Activated T-cell treated with anti-CD3 and anti-CD28 coated beads, Interleukin-2, amount 50 U/mL, for 48 hours (primary cell): ENCODE measurements around the gene TRPM2.
"Not testable (repeated sequence)": the region's sequence is repeated elsewhere in the genome, so short reads cannot be mapped to it uniquely, and the experiment has no call there.

ENCODE experiments used
- DNase-seq, 2 experiments: peaks; one replicate each; pipeline ENCODE4 v3.0.0-alpha.2; 2020

Gene TRPM2

DNA sequence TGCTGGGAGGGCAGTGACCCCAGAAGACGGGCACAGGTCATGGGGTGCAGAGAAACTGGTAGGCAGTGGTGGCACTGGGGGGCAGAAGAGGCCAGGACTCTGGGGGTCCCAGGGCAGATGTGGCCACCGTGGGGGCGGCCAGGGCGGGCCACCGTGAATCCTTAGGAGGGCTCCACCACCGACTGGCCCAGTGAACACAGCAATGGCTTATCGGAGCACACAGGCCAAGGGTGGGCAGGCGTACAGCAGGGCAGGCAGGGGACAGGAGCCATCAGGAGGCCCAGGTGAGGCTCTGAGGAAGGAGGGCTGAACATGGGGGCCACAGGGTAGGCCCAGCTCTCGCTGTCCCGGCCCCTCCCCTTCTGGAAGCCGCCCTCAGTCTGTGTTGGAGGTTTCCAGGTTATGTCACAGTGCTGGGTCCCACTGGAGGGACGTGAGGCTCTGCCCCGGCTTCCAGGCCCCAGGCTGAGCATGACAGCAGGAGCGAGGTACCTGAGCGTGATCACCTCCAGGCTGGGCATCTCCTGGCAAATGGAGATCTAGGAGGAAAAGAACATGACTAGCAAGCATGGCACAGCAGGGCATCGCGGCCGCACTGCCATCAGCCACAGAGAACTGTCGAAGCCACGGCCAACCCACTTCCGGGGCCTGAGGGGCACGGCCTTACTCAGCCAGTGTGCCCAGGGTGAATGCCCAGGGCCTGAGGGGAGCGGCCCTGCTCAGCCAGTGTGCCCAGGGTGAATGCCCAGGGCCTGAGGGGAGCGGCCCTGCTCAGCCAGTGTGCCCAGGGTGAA lies 18.0 kb upstream of the TRPM2 start:
- no peak for DNase-seq

DNA sequence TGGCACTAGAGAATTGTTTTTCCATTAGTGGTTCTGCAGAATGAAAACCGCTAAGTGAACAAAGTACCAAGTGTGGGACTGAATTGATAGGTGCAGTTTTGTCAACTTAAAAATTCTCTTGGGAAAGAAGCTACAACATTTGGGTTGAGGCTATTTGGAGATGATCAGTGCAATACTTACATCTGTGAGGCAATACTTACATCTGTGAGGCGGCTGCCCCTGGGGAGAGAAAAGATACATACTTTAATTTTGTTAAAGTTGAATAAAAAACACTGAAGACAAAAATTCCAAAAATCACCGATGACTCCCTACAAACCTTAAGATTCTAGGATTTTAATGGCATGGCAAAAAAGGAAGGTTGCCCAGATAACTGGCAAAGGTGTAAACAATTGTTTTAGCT lies 16.0 kb upstream of the TRPM2 start:
- no peak for DNase-seq

- peak in 1 of 2 experiments; percentile 62 for DNase-seq
These were observed 15.2 kb upstream of the TRPM2 start for GRCh38 chr21:44337941-44338895.

DNA sequence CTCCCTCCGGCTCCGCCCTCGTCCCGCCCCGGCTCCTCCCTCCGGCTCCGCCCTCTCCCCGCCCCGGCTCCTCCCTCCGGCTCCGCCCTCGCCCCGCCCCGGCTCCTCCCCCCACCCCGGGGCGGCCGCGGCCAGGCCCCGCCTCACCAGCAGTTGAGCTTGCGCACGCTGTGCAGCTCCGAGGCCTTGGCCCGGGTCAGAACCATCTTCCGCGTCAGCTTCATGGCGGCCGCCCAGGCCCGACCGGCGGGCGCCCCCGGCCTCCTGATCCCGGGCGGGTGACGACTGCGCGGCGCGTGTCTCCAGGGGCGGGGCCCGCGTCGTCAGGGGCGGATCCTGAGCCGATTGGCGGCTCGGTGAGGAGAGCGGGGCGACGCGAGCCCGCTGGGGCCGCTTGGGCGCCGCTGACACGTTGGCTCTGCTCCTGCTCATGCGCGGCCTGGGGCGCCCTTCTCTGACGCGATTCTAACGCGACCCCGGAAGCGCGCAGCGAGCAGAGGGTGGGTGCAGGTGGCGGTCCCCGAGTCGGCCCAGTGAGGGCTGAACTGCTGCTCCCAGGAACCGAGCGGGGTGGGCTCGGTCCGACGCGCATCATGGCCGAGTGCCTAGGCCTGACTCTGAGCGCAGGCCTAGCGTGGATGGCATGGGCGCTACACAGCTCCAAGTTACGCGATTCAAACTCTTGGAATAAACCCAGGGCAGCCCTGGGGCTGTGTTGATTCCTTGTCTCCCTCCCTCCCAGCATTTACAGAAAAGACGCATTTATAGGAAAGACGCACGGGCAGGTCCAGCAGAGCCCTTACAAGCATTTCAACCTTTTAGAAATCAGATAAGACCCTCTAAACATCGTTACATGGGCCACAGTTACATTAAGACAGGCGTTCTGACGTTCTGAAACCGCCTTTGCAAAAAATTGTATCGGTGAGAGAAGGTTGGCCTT lies 14.2 kb upstream of the TRPM2 start, which contains the start of gene CFAP410:
TSS of gene CFAP410 (minus strand) at position 420 of the 940 bp plus-strand sequence. CDS start at position 224, 196 bp downstream.
- peak; percentile 95 to 96 for DNase-seq

GRCh38 chr21:44341726-44342458 lies 11.5 kb upstream of the TRPM2 start:
- DNase-seq = not testable (repeated sequence)

DNA sequence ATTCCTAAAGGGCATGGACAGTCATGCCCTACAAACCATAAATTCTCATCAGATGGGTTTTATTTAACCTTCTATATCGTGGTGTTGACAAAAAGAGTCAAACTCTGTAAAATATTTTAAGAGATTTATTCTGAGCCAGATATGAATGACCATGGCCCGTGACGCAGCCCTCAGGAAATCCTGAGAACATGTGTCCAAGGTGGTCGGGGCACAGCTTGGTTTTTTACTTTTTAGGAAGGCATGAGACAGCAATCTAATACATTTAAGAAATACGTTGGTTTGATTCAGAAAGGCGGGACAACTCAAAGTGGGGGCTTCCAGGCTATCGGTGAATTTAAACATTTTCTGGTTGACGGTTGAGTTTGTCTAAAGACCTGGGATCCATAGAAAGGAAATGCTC lies 10.4 kb upstream of the TRPM2 start:
- DNase-seq = not testable (repeated sequence)

GRCh38 chr21:44344541-44345183 lies 8.8 kb upstream of the TRPM2 start:
- DNase-seq = no peak

DNA sequence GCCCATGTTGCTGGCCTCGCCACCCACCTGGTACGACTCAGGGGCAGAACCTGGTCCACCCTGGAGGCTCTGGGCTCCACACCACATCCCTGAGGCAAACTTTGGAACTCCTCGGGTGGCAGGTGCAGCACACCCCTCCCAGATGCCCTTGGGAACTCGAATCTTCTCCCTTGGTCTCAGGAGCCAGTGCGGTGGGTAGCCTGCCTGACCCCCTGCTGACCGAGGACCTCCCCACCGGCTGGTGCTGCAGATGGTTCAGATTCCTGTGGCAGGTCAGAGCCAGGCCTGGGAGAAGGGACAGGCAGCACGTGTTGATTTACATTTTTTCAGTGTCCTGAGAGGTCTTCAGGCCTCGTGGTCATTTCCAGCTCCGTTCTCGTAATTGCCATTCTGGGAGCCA lies 7.9 kb upstream of the TRPM2 start:
- DNase-seq = no peak

DNA sequence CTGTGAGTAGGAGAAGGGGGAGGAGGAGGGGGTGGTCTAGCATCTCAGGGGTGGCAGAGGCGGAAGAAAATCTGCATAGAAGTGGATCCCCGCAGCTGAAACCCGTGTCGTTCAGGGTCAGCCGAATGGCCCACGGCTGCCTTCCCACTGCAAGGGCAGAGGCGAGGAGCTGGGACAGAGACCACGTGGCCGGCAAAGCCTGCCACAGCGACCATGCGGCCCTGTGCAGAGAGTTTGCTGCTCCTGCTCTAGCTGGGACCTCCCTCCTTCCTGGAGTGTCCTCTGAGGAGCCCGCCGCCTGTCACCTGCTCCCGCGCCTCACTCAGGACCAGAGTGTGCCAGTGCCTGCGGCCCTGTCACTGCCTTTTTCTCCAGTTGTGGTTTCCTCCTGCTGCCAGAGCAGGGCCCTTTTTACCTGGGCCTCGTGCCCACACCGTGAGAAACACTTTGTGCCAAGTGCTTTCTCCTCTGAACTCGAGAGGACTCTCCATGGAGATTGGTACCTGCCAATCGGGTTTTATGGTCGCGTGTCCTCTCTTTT lies 5.4 kb upstream of the TRPM2 start:
- no peak for DNase-seq

DNA sequence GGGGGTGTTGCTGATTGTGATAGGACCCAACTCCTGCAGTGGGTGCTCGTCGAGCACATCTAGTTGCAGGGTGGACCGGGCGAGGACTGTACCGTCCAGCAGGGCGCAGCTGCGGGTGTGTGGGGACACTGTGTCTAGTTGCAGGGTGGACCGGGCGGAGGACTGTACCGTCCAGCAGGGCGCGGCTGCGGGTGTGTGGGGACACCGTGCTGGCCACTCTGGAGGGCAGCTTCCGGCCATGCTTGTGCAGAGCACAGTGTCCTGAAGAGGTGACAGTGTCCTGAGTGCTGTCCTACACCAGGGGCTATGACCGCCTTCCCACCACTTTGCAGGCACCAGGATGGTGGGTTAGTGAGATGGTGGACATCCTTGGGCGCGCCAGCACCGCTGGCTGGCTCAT lies 4.6 kb upstream of the TRPM2 start:
- no peak for DNase-seq

GRCh38 chr21:44349416-44349846 lies 4.0 kb upstream of the TRPM2 start:
- DNase-seq = no peak

GRCh38 chr21:44349847-44350772 lies 3.3 kb upstream of the TRPM2 start:
- DNase-seq = no peak

DNA sequence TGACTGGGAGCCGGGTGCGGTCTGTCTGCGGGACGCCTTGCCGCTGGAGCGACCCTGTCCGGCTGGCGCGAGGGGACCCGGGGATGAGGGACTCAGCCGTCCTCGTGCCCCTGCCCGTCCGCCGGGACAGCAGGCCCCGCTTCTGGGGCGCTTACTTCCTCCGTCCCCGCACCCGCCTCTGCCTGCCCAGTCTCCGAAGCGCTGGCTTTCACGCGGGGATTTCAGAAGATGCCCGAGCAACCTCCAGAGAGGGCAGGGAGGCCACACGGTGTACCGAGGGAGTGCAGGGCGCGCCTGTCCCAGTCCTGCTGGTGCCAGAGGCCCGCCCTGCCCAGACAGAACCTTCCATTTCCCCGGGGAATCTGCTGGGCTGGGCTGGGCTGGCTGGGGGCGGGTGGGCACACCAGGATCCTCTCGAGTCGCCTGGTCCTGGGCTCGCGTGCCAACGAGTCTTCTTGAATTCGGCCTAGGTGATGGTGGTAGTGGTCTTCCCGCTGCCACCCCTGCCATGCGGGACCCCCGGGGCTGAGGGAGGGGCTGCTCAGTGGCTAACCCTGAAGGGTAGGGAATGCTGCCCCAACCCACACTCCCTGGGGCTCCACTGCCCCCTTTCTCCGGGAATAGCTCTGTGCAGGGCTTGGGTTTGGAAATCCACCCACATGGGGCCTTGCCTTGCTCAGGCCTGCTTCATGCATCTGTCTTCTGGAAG lies 2.5 kb upstream of the TRPM2 start:
- DNase-seq = no peak

DNA sequence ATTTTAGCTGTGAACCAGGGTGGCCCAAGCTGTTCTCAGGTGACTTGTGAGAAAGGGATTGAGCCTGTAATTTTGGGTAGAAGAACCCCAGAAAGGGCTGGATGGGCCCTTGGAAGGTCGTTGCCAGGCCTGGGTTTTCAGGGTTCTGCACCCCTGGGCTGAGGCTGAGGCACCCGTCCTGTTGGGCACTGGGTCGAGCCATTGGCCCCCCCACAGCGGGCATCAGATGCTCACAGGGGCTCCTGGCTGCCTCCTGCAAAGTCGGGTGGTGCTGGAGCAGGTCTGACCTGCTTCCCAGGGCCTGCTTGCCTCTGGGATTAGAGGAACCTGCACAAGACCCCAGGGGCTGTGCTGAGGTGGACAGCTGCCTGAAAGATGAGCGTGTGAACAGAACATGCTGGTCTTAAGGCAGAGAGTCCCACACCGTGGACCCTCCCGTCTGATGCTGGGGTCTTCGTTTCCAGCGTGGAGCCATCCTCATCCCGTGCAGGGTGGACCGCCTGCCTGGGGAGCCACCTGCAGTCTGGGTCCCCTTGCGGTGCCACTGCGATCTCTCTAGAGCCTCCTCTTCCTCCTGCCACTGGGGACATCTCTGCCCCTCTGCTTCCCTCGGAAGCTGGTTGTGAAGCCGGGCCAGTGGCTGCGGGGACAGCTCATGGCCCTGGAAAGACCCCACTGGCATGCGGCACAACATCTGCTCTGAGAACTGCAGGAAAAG lies 1.7 kb upstream of the TRPM2 start:
- DNase-seq = no peak

- DNase-seq = peak in 1 of 2 experiments; percentile 30
These were observed 1.1 kb upstream of the TRPM2 start for GRCh38 chr21:44352253-44352860.

GRCh38 chr21:44354001-44354405 lies 582 bp downstream of the TRPM2 start:
- DNase-seq = peak in 1 of 2 experiments; percentile 43
